ENCODE results near the gene PAFAH1B1.

DNA sequence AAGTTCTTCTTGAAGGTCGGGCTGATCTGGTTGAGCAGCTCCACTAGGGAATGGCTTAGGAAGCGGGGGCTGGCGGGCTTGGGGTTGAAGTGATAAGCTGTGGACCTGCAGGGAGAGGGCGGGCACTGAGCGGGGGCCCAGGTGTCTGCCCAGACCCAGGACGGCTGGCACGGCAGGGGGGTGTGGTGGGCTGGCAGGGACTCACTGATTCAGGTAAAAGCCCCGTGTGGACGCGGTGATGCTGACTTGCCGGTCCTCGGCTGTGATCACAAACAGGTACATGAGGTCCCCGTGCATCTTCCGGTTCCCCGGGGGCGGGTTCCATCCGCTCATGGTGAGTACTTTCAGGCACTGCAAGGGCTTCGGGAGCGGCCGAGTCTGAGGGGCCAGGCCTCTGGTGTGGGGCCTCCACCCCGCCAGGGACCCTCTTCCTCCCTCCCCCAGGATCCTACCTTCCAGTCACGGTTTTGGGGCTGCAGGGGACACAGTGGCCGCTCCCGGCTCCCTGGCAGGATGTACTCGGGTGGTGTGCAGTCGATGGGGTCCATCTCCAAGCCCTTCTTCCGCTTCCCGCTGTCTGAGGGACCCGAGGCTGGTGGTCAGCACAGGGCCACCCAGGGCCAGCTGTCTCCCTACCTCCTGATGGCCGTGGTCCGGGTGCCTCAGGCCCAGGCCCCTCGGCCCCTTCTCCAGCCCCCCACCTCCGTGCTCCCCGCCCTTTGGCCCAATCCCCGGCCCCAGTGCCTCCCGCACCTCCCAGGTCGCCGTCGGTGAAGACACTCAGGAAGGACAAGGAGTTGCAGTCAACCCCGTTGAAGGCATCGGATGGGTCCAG, 107.9 kb downstream of the PAFAH1B1 start:
- TF ChIP-seq, protein P1, sequence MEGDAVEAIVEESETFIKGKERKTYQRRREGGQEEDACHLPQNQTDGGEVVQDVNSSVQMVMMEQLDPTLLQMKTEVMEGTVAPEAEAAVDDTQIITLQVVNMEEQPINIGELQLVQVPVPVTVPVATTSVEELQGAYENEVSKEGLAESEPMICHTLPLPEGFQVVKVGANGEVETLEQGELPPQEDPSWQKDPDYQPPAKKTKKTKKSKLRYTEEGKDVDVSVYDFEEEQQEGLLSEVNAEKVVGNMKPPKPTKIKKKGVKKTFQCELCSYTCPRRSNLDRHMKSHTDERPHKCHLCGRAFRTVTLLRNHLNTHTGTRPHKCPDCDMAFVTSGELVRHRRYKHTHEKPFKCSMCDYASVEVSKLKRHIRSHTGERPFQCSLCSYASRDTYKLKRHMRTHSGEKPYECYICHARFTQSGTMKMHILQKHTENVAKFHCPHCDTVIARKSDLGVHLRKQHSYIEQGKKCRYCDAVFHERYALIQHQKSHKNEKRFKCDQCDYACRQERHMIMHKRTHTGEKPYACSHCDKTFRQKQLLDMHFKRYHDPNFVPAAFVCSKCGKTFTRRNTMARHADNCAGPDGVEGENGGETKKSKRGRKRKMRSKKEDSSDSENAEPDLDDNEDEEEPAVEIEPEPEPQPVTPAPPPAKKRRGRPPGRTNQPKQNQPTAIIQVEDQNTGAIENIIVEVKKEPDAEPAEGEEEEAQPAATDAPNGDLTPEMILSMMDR (IDR thresholded peaks at IDR 0.05; ENCODE audit: low read depth, low read length, poor library complexity, severe bottlenecking) = no peak
- no peak for TF ChIP-seq EZH2phosphoT487 (IDR thresholded peaks at IDR 0.05; ENCODE audit: borderline replicate concordance, low read length)

All from DOHH2 (cell line).